HG03558 (cell line): ENCODE results near the gene P2RY2.

Experiments
- ATAC-seq: cut with Tn5 transposase; IDR thresholded peaks from one replicate; pipeline ENCODE4 v1.9.1; 2021; ENCODE audit warnings: moderate number of reproducible peaks; ENCODE audit not compliant: unreplicated experiment; ENCODE audit errors: extremely low read depth

The P2RY2 gene

DNA sequence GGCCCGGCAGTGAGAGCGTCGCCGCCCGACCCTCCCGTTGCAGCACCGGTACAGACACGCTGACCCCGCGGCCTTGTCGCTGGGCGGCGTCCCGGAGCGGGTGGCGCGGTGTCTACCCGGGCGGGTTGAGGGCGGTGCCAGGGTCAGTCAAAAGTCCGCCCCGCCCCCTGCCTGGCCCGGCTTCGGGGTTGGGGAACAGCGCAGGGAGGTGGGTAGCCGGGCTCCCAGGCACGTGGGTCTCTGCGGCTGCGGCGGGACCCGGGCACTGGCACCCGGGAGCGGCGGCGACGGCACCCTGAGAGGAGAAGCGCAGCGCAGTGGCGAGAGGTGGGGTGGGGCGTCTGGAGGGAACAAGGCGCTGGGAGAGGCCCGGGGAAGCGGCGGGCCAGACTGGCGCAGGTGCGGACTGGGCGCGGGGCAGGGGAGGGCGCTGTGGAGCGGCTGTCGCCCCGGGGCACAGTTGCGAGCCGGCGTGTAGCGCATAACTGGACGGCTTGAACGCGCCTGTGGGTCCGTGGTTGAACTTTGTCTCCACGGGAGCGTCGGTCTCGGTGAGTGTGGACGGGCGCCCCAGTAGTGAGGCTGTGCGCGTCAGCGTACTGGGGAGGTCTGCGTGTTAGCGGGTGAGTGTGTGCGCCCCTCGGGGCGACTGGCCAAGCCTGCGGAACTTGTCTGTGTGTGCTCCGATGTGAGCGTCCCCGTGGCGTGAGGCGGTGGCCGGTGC, at the start of gene P2RY2:
Gene P2RY2, plus strand, starts transcription at position 176 of the 724 bp plus-strand sequence. CDS start 15,879 bp downstream, outside the sequence.
- no peak for ATAC-seq

DNA sequence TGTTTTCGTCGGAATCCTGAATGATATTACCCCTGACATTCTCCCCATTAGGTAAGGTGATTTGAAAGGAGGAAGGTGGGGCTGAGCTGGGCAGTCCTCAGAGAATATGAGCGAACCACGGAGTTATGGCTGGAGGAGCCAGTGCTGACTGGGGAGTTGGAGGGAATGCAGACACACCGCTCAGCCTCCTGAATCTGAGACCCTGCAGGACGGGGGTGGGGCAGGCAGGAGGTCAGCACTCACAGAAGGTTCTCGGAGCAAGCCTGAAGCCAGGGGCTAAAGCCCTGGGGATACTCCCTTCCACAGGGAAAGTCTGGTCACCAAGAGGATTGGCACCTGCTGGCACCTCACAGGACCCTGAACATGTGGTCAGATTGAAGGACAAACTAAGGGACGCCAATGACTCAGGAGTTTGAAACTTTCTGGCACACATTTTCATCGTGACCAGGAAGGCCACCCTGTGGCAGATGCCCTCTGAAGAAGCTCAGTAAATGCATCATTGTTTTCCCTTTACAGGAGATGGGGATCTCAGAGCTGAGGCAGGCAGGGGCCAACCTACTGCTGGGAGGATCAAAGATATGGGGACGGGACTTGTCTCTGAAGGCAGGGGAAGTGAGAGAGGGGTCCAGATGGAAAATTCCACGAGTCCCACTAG, 49.0 kb upstream of the P2RY2 start:
- ATAC-seq, result no peak

DNA sequence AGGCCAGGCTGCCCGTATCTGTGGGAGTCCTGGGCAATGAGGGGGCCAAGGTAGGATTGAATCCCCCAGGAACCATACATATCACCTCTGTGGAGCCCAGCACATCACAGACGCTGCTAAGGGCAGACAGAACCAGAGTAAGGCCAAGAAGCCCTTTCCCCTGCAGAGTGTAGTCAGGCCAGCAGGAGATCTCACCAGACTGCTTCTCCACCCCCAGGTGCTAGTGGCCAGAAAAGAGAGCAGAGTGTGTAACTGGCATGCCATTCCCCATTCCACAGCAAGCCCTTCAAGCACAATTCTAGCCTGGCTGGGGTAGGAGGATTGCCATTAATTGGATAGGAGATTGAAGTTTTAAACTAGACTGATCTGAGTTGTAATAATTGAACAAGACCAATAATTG, 47.9 kb upstream of the P2RY2 start:
- ATAC-seq, result no peak

DNA sequence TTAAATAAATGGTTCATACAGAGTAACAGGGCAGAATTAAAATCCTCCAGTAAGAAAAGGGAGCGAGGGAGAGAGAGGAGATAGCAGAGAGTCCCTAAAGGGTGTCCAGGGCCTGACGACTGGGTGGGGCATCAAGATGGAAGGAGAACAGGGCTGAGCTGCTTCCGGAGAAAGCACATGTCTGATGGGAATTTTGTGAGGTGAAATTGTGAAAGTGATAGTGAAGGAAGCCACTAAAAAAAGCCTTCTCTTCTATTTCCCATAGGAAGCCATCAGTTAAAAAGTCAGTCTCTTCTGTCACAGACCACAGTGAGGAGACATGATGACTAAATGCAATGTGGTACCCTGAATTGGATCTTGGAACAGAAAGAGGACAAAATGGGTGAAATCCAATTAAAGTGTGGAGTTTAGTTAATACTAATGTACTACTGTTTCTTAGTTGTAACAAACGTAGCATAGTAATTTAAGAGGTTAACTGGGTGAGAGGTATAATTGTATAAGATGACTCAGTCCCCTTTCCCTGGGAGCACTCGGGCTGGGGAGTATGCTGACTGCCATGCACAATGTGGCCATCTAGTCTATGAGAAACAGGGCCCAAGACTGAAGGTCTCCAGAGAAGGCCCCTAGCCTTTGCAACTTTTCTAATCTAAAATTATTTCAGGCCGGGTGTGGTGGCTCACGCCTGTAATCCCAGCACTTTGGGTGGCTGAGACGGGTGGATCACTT, 46.5 kb upstream of the P2RY2 start:
- ATAC-seq, result no peak

DNA sequence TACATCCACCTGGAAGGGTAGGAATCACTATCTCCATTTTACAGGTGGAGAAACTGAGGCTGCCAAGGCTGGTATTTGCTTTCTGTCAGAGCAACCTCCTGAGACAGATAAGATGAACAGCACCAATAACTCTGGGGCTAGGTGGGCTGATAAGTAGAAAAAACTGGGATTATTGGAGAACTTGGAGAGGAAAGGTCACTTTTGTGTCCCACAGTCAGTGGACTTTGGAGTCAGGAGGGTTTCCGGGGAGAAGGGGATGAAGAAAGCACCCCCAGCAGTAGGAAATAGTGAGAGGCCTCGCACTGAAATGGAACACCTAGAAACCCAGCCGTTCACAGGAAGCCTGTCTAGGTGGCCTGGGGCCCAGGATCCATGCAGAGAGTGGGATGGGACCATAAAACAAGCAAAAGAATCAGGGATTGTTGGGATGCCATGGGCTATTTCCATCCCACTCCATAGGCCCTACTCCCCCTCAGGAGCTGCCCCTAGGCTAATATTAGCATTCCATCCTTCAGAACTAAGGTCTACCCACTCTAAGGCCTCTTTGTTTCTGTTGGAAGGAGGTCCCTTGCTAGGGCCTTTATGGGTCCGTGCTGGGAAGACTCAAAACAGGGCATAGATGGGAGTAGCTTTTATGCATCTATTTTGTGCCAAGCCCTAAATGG, 45.0 kb upstream of the P2RY2 start:
- no peak for ATAC-seq

DNA sequence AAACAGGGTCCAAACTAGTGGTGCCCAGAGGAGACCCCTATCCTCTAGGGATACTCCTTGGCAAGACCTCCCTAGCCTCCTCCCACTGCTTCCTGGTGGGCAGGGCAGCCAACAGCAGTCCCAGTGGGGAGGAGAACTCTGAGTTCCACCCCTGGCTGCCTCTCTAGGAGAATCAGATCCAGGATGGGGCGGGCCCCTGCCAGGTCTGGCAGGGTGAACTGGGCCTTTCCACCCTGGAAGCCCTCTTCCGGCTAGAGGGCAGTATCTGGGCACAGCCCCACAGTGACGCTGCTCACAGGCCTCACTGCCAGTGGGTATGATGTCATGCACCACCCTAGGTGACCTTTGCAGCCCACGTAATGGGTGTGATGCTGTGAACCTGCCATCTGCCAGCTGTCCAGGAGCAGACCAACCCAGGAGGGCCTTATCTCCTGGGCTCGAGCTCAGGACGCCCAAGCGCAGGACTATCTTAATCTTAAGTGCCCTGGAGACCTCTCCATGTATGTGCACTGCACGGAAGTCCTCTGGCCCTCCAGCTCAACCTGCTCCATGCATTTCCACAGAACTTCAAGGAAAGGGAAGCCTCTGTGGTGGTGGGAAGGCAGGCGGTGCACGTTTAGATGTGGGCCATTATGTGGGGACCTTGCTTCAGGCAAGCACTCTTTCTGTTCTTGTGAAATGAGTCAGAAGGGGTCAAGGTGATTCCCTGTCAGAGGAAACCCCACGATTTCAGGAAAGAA, 44.2 kb upstream of the P2RY2 start:
- ATAC-seq, result no peak

DNA sequence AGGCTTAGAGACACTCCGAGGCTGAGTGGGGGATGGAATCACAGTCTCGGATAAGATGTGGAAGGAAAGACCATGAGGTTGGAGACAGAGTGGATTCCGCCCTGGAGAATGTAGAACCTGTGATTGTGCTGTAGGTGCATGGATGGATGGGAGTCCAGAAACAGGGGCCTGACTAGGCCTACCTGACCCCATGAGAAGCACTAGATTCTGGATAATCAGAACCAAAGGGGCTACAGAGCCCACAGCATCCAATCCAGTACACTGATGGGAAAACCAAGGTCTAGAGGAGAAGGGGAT, 43.6 kb upstream of the P2RY2 start:
- no peak for ATAC-seq

DNA sequence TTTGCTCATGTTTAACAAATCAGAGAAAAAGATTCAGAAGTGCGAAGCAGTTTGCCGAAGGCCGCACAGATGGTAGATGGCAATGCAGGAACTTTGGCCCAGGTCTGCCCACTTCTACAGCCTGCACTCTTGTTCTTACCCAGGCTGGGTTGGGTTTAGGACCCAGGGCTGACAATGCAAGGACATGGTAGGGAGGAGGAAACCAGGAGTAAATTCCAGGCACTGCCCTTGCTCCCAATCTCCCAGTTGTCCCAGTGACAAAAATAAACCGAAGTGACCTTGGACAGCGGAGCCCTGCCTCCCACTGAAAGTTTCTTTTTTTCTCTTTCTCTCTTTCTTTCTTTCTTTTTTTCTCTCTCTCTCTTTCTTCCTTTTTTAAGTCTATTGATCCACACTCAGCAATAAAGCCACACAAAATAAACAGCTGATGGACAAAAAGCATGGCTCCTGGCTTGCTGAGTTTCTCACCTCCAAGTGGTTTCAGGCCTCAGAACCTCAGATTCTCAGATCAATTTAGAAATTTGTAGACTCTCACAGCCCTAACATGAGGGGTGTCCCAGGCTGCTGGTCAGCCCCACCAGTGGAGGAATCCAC, 42.4 kb upstream of the P2RY2 start:
- no peak for ATAC-seq

DNA sequence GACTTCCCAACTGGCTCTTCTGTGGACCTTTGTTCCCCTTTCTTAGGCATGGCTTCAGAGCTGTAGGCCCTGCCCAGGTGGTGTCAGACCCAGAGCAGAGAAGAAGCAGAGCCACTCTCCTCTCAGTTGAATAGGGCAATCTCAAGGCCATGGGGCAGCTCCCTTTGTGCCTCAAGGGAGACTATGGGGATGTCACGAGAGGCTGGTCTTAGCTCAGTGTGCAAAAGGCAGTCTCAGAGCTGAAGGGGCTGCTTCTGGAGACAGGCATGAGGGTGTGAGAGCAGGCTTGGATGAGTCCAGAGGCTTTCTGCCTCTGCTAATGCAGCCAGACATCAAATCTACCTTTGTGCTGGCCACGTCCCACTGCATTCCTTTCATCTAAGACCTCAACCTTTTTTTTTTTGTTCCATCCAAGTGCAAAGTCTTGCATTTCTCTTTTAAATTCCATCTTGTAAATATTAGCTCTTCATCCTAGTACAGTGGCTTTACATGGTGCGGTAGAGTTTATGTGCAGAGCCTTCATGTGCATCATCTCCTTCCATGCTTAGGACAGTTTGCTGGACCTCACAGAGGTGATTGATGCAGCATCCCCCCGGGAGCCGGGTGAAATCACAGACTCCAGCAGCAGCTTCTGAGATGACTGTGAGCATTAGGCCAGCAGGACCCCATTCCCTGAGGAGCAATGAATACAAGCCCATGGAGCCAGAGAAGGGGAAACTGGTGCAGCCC, 41.8 kb upstream of the P2RY2 start:
- no peak for ATAC-seq

DNA sequence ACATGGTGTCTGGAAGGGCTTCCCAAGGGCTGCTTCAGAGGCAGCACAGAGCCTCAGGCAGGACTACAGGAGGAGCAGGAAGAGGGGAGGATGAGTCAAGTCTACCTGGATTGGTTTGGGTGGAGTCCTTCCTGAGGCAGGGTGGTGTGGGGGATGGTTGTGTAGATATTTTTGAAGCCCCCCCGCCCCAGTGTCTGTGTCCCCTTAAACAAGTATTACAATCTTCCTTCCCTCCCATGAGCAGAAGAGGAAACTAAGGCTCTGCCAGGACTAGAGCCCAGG, 41.3 kb upstream of the P2RY2 start:
- no peak for ATAC-seq

DNA sequence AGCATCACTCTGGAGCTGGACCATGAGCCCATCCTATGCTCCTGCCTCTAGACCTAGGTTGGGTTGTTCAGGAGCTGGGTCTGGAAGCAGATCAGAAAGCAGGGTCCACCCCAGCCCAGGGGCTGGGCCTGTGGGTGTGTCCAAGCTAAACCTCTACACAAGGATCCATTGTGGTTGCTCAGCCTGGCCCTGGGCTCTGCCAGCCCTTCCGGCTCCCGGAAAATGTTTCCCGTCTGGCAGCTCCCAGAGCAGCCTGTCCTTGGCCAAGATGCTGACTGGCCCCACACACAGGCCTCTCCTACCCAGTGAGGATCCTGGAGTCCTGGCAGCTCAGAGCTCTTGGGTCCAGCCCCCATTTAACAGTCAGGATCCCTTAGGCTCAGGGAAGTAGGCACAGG, 40.7 kb upstream of the P2RY2 start:
- no peak for ATAC-seq

DNA sequence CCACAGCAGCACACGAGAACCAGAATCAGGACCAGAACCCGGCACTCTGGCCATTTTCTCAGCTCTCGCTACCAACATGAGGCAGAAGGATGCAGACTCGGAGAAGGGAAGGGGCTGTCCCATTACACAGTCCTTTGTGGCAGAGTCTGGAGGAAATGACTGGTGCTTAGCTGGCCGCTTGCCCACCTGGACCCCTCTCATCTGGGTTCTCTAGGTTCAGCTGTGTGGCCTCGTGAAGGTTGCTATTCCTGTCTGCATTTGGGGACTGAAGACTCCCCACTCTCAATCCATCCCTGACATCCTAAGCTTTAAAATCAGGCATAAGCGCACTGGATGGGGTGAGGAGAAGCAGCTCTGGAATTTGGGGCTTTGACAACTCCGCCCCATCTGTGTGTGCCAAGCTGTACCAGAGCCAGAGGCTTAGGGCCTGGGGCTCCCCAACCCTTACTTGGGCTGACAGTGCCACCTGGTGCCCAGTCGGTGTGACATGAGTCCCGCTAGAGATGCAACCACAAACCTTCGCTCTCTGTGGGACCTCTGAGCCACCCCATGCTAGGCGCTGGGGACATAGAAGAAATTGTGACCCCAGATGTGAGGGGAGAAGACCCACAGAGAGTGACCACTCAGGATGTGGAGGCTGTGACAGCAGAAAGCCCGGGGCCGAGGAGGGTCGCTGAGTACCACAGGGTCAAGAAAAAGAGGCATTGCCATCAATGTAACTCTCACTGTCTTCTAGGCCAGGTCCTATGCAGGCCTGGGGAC, 40.1 kb upstream of the P2RY2 start:
- ATAC-seq, result no peak

DNA sequence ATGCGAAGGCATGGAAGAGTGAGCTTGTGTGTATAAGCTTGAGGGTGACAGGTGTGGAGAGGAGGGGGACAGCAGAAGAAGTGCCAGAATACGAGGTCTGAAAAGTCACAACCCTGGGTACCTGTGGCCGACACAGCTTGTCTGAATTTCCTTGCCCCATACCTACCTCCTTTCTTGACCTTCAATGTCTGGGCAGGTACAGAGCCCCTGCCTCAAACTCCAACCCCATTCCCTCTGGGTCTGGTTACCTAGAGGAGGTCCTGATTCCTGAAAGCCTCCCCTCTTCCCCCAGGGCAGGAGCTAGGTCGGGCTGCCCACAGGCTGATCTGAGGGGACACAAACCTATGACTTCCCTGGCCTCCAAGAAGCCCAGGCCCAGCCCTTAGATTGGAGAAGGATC, 39.4 kb upstream of the P2RY2 start:
- ATAC-seq, result no peak

DNA sequence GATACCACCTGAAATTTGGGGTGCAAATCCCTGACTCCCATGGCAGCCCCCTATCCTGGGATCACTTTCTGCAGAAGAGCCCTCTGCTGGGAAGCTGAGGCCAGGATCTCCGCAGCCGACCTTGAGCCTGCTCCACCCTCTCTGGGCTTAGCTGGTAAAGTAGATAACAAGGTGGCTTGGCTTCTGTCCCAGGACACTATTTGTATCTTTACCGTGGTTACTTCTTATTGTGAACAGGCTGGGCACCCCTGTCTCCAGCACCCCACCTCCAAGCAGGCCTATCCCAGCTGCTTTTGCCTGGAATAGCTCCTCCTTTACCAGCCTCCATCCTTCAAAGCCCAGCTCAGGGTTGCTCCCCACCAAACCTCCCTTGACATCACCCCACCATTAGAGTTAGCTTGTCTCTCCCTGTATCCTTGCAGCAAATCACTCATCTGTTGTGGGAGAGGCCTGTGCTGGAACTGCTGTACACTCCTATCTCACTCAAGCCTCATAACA, 35.2 kb upstream of the P2RY2 start:
- ATAC-seq, result no peak

DNA sequence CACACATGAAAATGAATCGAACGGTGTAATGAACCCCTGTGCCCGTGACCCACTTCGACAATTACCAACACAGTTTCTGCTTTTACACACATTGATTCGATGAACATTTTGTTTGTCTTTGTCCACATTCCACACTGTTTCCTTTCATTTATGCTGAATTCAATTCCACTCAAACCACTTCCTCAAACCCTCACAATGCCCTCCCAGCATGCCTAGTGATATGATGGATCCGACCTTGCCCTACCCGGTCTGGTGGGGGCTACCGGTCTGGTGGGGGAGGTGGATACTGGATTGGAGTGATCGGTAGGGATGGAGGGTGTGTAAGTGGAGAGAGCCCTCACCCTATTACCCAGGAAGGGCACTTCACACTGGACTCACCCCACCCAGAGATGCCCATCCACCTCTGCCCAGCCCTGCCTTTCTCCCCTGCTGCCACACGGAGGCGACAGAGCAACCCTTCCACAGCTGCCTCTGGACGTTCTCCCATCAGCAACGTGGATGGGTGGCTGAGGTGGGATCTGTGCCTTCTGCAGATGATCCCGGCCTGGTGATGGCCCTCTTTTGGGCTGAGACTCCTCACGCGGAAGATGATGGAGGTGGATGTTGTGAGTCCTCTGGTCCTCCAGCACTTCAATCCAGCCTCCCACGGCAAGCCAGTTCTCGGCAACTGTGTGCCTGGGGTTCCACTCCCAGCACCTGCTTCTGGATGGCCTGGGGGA, 33.0 kb upstream of the P2RY2 start:
- no peak for ATAC-seq

DNA sequence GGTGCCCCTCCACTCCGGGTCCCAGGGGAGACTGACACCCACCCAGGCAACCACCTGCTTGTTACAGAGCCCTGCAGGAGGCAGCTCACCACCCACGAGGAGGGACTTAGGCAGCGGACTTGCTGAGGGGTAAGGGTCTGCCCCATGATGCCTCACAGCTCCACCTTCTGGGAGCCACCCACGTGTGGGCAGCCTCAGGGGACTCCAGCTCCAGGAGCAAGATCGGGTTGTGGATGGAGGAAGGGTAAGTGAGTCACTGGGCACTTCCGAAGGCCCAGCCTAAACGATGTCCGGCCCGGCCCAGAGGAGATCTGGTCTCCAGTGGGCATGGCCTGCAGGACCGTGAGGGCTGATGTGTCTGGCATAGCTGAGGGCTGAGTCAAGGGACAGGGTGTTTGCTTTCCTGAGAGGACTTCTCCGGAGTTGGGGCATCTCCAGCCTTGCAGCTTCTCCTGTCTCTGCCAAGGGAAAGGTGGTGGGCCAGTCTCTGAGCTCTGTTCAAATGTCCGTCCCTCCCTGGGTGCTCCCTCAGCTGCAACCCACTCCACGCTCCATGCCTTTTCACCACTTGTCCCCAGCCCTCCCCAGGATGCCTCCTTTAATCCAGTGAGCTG, 32.3 kb upstream of the P2RY2 start:
- no peak for ATAC-seq

DNA sequence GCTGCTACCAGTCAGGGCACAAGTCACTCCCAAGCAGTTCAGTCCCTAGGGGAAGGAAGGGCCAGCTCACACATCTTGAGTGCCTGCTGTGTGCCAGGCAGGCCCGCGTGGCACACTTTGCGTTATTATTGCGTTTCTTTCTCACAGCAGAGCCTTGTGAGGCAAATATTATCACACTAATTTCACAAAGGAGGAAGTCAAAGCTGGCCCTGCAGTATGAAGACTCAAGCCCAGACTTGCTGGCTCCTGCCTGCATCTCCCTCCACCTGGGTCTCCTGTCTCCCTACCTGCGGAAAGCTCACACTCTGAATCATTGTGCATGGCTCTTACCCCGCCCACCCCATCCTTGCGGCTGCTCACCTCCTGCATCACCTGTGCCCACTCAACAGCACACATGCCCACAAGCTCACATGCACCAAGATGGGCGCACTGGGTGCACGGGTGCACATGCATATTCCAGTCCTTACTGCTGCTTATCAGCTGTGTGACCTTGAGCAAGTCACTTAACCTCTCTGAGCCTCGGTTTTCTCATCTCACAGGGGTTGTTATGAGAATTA, 31.7 kb upstream of the P2RY2 start:
- no peak for ATAC-seq
